HG02981 (cell line): ENCODE results near the gene RRAGD.
A peak's percentile ranks its signal among the peaks of the same experiment; 100 is the strongest.

Source experiments
- ATAC-seq: cut with Tn5 transposase; IDR thresholded peaks from one replicate; pipeline ENCODE4 v1.9.1; 2021; ENCODE audit warnings: mild to moderate bottlenecking, moderate library complexity; ENCODE audit not compliant: unreplicated experiment

RRAGD gene

GRCh38 chr6:89412071-89413005 is at the start of gene RRAGD:
TSS of gene RRAGD (minus strand) at chr6:89412273. CDS start at chr6:89411993, 280 bp downstream.
- peak; percentile 63 for ATAC-seq

- ATAC-seq = no peak
Observed at GRCh38 chr6:89460713-89461112, 48.6 kb upstream of the RRAGD start.

- no peak for ATAC-seq
Observed at GRCh38 chr6:89459501-89459900, 47.4 kb upstream of the RRAGD start.

- ATAC-seq = no peak
Observed at GRCh38 chr6:89458704-89459103, 46.6 kb upstream of the RRAGD start.

GRCh38 chr6:89454300-89454699 is 42.2 kb upstream of the RRAGD start:
- no peak for ATAC-seq

- no peak for ATAC-seq
Observed at GRCh38 chr6:89452281-89452680, 40.2 kb upstream of the RRAGD start.

GRCh38 chr6:89449193-89449592 is 37.1 kb upstream of the RRAGD start:
- no peak for ATAC-seq

- ATAC-seq = no peak
Observed at GRCh38 chr6:89443658-89444057, 31.6 kb upstream of the RRAGD start.

- no peak for ATAC-seq
Observed at GRCh38 chr6:89440200-89440599, 28.1 kb upstream of the RRAGD start.

GRCh38 chr6:89439014-89439413 is 26.9 kb upstream of the RRAGD start:
- ATAC-seq = no peak

- ATAC-seq = no peak
Observed at GRCh38 chr6:89438248-89438647, 26.2 kb upstream of the RRAGD start.

GRCh38 chr6:89436226-89436625 is 24.2 kb upstream of the RRAGD start:
- no peak for ATAC-seq

- ATAC-seq = no peak
Observed at GRCh38 chr6:89434954-89435353, 22.9 kb upstream of the RRAGD start.

- ATAC-seq = no peak
Observed at GRCh38 chr6:89434150-89434499, 22.1 kb upstream of the RRAGD start.

- peak; percentile 40 for ATAC-seq
Observed at GRCh38 chr6:89433252-89434149, 21.4 kb upstream of the RRAGD start.

- peak; percentile 90 for ATAC-seq
Observed at GRCh38 chr6:89432875-89433251, 20.8 kb upstream of the RRAGD start, which contains the start of gene ANKRD6. TSS of gene ANKRD6 (plus strand) at chr6:89433152. CDS start at chr6:89566977, 133,825 bp downstream.

GRCh38 chr6:89430201-89430962 is 18.3 kb upstream of the RRAGD start:
- no peak for ATAC-seq

- ATAC-seq = no peak
Observed at GRCh38 chr6:89416796-89417195, 4.7 kb upstream of the RRAGD start.

GRCh38 chr6:89415185-89415584 is 3.1 kb upstream of the RRAGD start:
- no peak for ATAC-seq

GRCh38 chr6:89414215-89414614 is 2.1 kb upstream of the RRAGD start:
- ATAC-seq = no peak

GRCh38 chr6:89413006-89413400 is 930 bp upstream of the RRAGD start:
- ATAC-seq = no peak
